GM19238 (cell line): Measurements from ENCODE around the gene SEMA5B.
A peak's percentile ranks its signal among the peaks of the same experiment; 100 is the strongest.

Source experiments
- DNase-seq: peaks from one replicate; pipeline ENCODE4 v3.0.0; 2011; ENCODE audit warnings: low spot score; ENCODE audit not compliant: insufficient read length

Gene SEMA5B

DNA sequence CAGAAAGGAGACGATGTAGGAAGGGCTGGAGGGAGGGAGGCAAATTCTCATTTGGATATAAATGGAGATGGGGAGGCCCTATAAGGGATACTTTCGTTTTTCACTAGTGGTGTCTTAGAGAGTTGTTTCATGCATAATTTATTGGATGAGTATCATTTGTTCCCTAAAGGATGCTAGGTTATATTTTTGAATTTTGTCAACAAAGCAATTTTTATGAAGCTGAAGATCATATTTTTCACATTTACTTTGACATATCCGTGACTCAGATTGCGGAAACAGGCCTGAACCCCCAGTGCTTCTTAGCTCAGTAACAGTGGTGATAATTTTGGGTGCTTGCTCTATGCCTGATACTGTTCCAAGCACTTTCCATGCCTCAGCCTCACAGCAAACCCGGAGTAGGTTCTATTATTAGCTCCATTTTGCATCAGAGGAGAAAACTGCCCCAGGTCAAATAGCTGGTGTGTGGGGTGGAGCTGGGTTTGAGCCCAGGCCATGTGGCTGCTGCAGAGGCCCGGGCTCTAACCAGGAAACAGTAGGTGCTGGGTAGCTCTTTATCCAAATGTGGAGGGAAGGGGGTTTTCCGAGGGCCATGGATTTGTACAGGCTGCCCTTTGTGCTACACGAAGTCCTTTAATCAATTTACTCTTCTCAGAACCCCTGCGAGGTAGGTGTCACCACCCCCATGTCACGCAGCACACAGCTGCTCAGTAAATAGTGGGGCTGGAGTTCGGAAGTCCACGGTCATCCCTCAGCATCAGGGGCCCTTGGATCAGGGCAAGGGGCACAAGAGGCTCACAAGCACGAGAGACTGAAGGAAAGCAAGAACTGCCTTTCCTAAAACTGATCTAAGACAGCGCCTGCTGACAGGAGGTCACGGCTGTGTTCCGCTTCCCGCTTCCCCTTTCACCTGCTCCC lies 133.6 kb downstream of the SEMA5B start:
- DNase-seq = no peak

DNA sequence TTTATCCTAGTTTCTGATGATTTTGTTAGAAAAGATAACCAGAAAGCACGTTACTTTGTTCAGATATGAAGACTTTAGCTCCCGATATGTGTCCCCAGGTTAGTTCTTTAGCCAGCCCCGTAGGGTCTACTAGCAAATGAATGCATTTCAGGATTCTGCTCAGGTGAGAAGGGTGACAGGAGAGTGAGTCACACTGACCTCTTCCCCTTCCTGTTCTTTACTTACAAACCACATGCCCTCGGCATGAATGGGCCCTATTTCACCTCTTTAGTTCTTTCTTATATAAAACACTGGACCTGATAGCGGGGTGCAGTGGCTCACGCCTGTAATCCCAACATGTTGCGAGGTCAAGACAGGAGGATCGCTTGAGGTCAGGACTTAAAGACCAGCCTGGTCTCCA lies 134.3 kb downstream of the SEMA5B start:
- no peak for DNase-seq

DNA sequence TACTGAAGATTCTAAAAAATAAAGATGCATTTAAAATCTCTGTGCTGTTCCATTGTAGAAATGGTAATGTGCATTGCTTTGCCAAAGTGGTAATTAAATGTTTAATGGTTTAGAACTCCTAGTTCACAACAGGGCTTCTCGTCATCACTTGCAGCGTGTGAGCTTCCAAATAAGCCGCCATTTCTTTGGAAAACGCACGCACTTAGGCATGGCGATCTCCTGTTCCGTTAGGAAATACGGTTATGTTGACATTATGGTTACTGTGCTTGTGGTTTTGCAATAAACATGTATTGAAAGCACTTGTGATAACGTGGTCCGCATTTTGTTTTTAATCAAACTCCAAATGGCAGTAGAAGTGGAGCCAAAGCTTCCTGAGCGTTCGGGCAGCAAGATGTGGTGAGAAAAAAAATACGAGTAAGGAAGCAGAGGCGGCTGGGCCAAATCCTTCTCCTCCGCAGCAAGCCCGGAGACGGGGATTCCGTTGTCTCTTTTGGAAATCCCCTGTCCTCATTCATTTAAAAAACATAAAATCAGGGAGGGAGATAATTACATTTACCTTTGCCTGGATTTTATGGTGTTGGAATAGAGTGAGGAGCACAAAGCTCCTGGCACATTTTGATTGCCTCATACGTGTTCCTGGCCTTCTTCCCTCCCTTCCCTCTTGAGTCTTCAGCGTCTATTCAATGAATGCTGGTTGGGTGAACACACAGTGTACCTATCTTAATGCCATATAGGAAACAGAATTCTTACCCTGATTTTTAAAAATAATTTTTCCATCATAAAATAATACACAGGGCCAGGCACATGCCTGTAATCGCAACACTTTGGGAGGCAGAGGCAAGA lies 135.2 kb downstream of the SEMA5B start:
- no peak for DNase-seq

DNA sequence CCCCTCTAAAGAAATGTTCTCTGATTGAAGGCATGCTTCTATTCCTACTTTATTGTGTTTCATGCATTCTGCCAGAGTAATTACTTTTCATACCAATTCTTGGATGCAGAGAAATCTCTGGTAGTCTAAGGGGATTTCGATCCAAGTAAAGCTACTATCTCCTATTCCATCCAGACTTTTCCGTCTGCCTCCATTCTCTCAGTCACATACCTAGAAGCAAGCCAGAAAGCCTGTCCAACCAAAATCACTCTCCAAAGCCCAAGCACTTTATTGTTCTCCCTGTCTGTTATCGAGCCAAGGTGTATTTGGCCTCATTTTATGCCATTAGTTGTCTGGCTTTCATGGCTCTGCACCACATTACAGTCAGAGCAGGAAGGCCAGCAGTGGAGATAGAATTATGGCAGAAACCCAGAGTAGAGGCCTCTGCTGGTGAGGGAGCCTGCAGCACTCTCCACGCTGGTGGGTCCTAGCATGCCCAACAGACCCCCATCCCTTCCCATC lies 136.8 kb downstream of the SEMA5B start:
- DNase-seq = no peak

DNA sequence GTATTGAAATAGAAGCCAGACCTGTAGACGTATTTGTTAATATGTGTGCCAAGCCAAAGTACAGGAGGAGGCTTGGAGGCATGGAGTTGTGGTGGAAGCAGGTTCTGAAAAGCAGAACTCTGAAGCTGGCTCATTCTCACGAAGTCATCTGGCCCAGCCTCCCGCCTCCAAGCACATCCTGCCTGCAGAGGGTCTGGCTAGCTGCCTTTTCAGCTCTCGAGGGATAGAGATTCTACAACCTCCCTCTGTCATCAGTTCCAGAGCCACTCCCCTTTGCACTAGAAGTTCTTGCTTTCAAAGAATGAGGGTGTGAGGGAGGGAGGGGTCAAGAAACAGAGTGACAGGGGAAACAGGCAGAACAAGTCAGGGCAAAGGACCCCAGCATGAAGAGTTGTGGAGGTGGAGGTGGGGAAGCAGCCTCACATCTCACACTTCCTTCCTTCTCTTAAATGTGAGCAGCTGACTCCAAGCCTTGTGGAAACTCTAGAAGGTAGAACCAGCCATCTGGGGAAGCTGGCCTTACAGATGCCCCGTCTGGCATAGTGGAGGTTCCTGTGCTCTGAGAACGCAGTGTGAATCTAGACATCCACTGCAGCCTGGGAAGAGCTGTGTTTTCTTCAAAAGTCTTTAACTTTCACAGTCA lies 137.4 kb downstream of the SEMA5B start:
- DNase-seq = peak; percentile 26

DNA sequence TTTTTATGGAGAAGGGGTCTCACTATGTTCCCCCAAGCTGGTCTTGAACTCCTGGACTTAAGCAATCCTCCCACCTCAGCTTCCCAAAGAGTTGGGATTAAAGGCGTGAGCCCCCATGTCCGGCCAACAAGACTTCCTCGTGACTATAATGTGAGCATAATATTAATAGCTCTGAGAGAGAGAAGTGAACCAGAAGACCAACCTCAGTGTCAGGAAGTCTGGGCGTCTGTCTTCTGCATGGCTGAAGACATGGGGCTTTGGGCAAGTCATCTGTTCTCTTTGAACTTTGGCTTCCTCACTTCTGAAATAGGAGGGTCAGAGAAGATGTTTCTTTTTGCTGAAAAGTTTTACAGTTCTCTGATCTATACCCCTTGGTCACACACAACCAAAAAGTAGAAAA lies 140.6 kb downstream of the SEMA5B start:
- no peak for DNase-seq

DNA sequence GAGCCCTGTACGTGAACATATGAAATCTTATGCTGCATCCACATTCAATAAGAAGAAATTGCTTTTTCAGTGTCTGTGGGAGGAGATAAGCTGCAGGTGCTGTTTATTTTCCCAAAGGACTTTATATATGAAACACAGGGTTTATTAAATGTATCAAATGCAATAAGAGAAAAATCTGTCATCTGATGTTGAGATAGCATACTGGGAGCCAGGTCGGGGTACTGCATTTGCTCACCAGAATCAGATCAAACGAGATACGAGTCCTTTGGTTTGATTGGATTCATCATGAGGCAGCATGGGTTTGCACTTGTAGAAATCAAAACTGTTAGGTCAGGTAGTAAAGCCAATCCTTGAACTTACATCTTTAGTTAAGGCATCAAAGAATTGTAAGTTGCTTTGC lies 141.3 kb downstream of the SEMA5B start:
- no peak for DNase-seq

DNA sequence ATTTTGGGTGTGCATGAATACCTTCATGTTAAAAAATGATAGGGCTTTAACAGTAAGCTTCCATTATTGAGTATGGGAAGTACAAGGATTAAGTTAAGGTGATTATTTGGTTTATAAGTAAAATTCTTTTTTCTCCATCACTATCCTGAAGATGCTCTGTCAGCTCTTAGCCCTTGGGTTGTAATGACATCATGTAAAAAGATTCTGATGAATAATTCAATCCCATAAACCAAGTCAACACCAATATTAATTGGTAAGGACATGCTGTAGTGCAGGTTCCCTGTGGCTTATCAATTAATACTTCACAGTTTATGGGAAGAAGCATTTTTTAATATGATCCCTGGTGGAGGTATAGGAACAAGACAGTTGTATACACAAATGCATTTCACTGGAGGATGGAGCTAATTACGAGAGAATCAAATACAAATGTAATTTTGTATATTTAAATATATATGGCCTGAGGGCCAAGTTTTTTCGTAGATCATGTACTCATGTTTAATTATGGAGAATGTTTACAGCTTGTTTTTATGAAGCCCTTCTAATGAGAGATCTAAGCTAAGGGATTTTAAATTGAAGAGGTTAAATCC lies 145.1 kb downstream of the SEMA5B start:
- no peak for DNase-seq

DNA sequence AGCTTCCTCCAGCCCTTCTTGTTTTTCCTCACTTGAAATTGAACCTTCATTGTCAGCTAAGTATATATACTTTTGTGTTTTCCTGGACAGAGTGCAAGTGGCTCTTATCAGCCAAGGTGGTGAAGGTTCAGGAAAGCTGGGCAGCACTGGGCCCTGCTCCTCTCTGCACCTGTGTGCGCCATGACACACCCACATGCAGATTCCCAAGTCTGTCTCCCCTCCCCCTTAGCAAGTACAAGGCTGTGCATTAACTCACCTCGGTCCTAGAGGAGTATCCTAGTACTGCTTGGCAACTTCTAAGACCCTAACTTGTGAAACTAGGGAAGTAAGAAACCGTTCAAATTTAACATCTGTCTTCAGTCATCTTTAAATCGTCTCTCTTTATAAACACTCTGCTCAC lies 146.9 kb downstream of the SEMA5B start:
- DNase-seq = no peak

DNA sequence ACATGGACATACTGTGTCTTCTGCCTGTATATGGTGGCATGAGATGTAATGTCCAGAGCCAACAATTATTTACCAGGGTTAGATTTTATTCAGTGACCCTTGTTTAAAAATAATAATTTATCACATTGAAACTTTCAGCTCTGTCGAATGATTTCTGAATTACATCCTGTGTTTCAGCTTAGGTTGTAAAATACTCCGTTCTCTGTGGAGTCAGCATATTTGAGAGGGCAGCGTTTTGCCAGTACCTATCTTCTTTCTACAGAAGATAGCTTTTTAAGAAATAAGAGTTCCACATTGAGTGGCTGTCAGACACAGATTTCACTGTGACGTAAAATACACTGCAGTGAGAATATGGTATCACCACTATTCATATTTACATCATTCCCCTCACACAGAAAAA lies 147.4 kb downstream of the SEMA5B start:
- DNase-seq = no peak

DNA sequence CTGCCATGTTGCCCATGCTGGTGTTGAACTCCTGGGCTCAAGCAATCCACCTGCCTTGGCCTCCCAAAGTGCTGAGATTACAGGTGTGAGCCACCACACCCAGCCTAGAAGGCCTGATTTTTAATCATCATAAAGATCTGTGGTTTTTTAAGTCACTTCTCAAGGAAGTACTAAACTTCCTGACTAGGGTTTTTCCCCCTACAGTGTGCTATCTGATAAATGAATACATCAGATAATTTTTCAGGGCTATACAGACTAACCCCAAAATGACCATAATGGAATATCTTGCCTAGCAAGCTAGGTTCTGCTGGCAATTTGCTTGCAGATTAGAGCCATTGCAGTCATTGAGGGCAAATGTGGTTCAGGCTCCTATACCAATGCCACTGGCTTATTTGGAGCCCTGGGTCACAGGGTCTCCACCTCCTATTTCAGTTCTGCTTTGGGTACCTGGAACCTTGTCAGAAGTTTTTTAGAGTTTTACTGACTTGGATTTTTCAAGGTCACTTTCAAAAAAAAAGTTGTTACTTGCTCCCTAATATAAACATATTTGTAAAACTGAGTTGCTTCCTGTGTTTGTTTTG lies 151.9 kb downstream of the SEMA5B start:
- DNase-seq = no peak

DNA sequence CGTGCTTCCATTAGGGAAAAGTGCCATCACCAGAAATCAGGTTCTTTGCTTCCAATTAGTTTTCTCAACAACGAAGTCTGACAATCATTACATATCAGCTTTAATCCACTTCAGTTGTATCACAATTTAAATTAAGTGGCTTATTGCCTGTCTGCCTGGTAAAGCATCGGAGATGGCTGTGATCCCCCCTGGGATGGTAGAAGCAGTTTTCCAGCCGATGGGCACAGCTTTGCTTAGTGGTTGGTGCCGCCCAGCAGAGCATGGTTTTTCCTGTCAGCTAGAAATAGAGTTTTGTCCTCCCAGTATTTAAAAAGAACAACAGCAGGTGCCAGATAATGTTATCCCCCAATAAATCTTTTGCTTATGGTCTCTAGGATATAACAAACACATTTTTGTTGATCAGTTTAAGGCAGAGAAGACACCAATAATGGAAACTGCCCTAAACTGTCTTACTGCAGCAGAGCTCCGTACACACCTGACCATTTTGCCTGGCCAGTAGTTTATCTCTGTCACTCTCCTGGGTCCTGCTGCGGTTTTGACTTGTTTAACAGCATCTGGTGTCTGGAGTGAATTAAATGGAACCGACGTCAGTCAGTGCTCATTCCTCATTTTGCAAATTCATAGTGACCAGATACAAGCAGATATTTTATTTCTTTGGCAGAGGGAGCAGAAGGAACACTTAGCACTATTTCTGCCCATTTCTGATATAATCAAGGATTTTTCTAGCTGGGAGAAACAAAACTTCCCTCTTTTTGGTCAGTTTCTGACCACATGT lies 153.6 kb downstream of the SEMA5B start:
- no peak for DNase-seq

DNA sequence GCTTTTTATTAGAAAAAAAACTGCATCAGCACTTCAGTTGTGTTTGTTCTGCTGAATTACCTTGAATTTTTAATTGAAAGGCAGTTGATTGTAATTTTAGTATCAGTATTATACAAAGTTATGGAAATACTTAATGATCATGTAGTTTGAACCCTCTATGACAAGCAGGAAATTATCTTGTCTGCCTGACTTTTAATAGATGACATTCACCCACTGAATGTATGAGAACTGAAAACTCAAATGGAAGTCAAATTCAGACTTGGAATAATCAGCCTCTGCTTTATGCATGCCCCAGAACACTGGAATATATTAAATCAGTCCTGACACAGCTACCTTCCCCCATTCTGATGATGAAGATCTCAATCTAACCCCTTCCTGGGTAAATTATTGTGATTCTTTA lies 159.2 kb downstream of the SEMA5B start:
- DNase-seq = no peak

DNA sequence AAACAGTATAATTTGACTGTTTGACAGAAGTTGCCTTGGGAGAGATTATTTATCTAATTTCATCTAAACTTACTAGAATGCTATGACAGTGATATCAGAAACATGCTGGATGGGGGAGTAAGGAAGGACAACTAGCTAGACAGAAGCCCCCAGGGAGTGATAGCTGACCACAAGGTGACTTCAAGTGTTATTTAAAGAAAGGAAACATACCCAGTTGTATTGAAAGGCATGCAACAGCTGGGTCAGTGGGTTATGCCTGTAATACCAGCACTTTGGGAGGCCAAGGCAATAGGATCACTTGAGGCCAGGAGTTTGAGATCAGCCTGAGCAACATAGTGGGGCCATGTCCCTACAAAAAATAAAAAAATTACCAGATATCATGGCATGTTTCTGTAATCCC lies 163.1 kb downstream of the SEMA5B start:
- DNase-seq = no peak

DNA sequence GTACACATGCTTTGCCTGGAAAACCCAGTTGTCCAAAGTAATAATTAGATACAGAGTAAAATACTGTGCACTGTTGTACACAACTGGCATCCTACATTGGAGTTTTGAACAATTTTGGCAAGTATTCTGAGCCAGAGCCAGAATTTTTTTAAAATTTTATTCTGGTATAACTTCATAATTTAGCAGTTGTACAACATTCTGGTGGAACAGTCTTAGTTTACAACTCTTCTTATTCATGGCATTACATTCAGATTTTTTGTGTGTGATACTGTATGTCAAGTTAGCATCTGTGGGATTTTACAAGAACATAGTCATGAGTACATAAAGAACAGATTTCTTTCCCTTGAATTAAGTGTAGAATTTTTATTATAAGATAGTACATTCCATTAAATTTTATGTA lies 165.2 kb downstream of the SEMA5B start:
- DNase-seq = no peak
